LNCaP clone FGC (cell line): ENCODE results near the gene PCBP3.

Source experiments
- DNase-seq: peaks from one replicate; pipeline ENCODE4 v3.0.0-alpha.2; 2011; ENCODE audit warnings: low read depth
- H3K4me3 ChIP-seq: 2 replicates; pipeline ENCODE4 v1.5.1; 2011; ENCODE audit warnings: mild to moderate bottlenecking, low read depth, low read length, control low read depth
- TF ChIP-seq, protein P1 (sequence below): IDR thresholded peaks from 2 replicates; pipeline ENCODE4 v1.5.1; 2012; ENCODE audit warnings: mild to moderate bottlenecking; ENCODE audit not compliant: control insufficient read depth, insufficient read depth; ENCODE audit errors: extremely low read depth

The PCBP3 gene

DNA sequence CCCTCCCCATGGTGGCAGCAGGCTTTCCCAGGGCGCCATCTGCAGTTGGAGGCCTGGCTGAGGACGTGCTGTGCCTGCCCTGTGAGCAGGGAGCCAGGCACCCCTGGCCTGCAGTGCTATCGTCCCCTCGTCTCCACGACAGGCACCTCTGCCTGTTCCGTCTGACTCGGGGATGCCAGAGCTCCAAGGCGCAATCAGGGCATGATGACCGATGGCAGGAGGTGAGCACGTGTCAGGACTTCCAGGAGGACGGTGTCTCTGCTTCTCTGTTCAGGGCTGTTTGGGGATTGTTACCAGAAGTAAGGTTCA is 125.2 kb downstream of the PCBP3 start:
- no peak overlapping the region for H3K4me3 ChIP-seq
- no peak for DNase-seq
- TF ChIP-seq, protein P1, sequence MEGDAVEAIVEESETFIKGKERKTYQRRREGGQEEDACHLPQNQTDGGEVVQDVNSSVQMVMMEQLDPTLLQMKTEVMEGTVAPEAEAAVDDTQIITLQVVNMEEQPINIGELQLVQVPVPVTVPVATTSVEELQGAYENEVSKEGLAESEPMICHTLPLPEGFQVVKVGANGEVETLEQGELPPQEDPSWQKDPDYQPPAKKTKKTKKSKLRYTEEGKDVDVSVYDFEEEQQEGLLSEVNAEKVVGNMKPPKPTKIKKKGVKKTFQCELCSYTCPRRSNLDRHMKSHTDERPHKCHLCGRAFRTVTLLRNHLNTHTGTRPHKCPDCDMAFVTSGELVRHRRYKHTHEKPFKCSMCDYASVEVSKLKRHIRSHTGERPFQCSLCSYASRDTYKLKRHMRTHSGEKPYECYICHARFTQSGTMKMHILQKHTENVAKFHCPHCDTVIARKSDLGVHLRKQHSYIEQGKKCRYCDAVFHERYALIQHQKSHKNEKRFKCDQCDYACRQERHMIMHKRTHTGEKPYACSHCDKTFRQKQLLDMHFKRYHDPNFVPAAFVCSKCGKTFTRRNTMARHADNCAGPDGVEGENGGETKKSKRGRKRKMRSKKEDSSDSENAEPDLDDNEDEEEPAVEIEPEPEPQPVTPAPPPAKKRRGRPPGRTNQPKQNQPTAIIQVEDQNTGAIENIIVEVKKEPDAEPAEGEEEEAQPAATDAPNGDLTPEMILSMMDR: peak; percentile 67

DNA sequence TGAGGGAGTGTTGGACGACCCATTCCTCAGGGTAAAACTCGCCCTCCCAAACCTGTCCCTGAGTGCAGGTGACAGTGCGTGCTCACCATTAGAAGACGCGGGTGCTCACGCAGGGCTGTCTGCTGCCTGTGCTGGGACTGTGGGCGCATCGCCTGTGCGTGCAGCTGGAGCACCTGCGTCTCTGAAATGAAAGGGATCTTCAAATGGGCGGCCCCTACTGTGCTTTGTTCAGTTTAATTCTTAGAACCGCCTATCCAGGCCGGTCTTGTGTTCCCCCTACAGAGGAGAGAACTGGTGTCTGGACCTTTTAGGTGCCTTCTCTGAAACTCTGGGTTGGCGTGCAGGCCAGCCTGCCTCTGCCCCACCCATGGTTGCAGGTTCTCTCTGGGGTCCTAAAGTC is 125.8 kb downstream of the PCBP3 start:
- DNase-seq: no peak
- TF ChIP-seq, protein P1: no peak

DNA sequence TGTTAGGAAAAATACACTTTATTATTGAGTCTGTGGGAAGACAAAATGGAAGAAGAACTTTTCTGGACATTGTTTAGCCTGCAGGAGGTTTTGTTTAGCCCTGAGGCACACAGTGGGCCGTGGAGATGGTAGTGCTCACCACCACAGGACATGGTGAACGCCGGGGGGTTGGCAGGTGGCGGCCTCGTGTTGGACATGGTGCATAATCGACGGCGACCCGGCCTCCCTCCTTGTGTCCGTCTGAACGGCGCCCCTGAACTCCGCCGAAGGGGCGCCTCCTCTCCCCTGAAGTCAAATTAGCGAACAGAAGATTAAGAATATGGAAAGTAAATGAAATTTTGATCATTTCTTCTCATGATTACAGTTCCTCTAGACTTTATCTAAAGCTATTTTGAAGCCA is 126.4 kb downstream of the PCBP3 start:
- TF ChIP-seq, protein P1: no peak
- DNase-seq: no peak
- H3K4me3 ChIP-seq: no peak overlapping the region

More for the DNA sequence above, 125.8 kb downstream of the PCBP3 start:
- no peak overlapping the region for H3K4me3 ChIP-seq

DNA sequence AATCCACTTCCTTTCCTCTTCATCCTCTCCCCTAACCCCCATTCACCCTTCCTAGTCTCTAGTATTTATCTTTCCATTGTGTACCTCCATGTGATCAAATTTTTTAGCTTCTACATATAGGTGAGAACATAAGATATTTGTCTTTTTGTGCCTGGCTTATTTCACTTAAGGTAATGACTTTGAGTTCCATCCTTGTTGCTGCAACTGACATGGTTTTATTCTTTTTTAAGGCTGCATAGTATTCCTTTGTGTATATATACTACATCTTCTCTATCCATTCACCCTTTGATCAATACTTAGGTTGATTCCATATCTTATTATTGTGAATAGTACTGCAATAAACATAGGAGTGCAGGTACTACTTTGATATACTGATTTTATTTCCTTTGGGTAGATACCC is 128.7 kb downstream of the PCBP3 start:
- no peak overlapping the region for H3K4me3 ChIP-seq
- DNase-seq: no peak
- TF ChIP-seq, protein P1: no peak

DNA sequence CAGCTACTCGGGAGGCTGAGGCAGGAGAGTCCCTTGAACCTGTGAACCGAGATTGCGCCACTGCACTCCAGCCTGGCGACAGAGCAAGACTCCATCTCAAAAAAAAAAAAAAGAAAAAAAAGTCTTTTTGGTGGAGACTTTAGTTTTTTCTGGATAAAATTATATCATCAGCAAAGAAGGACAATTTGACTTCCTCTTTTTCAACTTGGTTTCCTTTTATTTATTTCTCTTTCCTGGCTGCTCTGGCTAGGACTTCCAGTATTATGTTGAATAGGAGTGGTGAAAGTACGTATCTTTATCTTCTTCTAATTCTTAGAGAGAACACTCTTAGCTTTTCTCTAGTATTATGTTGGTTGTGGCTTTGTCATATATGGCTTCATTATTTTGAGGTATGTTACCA is 130.8 kb downstream of the PCBP3 start:
- no peak overlapping the region for H3K4me3 ChIP-seq
- TF ChIP-seq, protein P1: no peak
- no peak for DNase-seq

DNA sequence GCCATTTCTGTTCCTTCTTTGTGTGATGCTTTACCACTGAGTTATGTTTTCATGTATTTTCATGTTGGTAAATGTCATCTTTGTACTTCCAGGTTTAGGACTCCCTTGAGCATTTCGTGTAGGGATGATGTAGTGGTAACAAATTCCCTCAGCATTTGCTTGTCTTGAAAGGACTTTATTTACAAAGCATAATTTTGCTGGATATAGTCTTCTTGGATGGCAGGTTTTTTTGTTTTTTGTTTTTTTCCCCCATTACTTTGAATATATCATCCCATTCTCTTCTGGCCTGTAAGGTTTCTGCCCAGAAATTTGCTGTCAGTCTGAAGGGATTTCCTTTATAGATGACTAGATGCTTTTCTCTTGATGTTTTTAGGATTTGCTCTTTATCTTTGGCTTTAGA is 133.4 kb downstream of the PCBP3 start:
- TF ChIP-seq, protein P1: no peak
- no peak overlapping the region for H3K4me3 ChIP-seq
- no peak for DNase-seq

DNA sequence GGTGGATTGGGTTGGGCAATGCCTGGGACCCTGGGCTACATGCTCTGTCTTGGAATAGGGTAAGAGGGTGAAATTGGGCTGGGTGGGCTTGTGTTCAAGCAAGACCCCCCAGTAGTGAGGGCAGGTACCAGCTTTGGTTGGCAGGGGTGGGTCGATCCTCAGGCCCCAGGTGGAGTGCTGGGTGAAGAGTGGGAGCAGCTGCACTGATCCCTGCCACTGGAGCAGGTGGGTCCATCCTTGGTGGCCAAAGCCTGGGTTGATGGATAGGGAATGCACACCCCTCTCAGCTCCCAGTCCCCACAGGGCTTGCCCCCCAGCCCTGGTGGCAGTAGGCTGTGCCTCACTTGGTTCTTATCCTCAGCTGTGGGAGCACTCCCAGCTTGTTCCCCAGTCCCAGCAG is 135.2 kb downstream of the PCBP3 start:
- DNase-seq: no peak
- no peak overlapping the region for H3K4me3 ChIP-seq
- TF ChIP-seq, protein P1: no peak
